GDM1 (cell line): Measurements from ENCODE around the gene TMEM243.
"Not testable (repeated sequence)": the region's sequence is repeated elsewhere in the genome, so short reads cannot be mapped to it uniquely, and the experiment has no call there.

Source experiments
- DNase-seq: peaks from one replicate; lab custom pipeline; 2025; lab: John Stamatoyannopoulos, UW

TMEM243 gene

GRCh38 chr7:87210506-87210905, 9.0 kb downstream of the TMEM243 start:
- DNase-seq, result no peak

- DNase-seq, result no peak
These were observed 10.1 kb downstream of the TMEM243 start for GRCh38 chr7:87209295-87209924.

- DNase-seq, result no peak
These were observed 13.2 kb downstream of the TMEM243 start for GRCh38 chr7:87206361-87206760.

- DNase-seq, result not testable (repeated sequence)
These were observed 13.8 kb downstream of the TMEM243 start for GRCh38 chr7:87205701-87206100.

GRCh38 chr7:87204933-87205332, 14.6 kb downstream of the TMEM243 start:
- no peak for DNase-seq

GRCh38 chr7:87203929-87204328, 15.6 kb downstream of the TMEM243 start:
- DNase-seq, result not testable (repeated sequence)

- no peak for DNase-seq
These were observed 16.8 kb downstream of the TMEM243 start for GRCh38 chr7:87202705-87203104.

GRCh38 chr7:87202208-87202607, 17.3 kb downstream of the TMEM243 start:
- DNase-seq, result no peak

GRCh38 chr7:87199700-87200450, 19.7 kb downstream of the TMEM243 start:
- DNase-seq, result no peak

- no peak for DNase-seq
These were observed 20.3 kb downstream of the TMEM243 start for GRCh38 chr7:87199241-87199640.

GRCh38 chr7:87193912-87194311, 25.6 kb downstream of the TMEM243 start:
- DNase-seq, result no peak

- no peak for DNase-seq
These were observed 26.6 kb downstream of the TMEM243 start for GRCh38 chr7:87192784-87193487.

- DNase-seq, result no peak
These were observed 28.7 kb downstream of the TMEM243 start for GRCh38 chr7:87190783-87191182.

GRCh38 chr7:87188930-87189329, 30.6 kb downstream of the TMEM243 start:
- DNase-seq, result no peak

- no peak for DNase-seq
These were observed 32.4 kb downstream of the TMEM243 start for GRCh38 chr7:87187120-87187519.

- no peak for DNase-seq
These were observed 40.4 kb downstream of the TMEM243 start for GRCh38 chr7:87179180-87179579.

- DNase-seq, result no peak
These were observed 41.2 kb downstream of the TMEM243 start for GRCh38 chr7:87178320-87178719.

- DNase-seq, result no peak
These were observed 46.1 kb downstream of the TMEM243 start for GRCh38 chr7:87173471-87173870.

- DNase-seq, result no peak
These were observed 48.1 kb downstream of the TMEM243 start for GRCh38 chr7:87171282-87171934.

GRCh38 chr7:87170828-87171227, 48.7 kb downstream of the TMEM243 start:
- DNase-seq, result no peak

GRCh38 chr7:87164433-87164832, 55.1 kb downstream of the TMEM243 start:
- no peak for DNase-seq

- DNase-seq, result no peak
These were observed 60.0 kb downstream of the TMEM243 start for GRCh38 chr7:87159538-87159937.

- no peak for DNase-seq
These were observed 62.8 kb downstream of the TMEM243 start for GRCh38 chr7:87156709-87157108.
